Skeletal muscle tissue (tissue), 4 donors: ENCODE results near the gene RRP1. TPM values are rescaled to one million over a fixed set of nuclear protein-coding genes. Genes with fewer than 3 reads are reported as not detected.
A peak's percentile ranks its signal among the peaks of the same experiment; 100 is the strongest.

Experiments
- H3K27ac ChIP-seq: one replicate; pipeline ENCODE4 v1.7.0; 2013; ENCODE audit warnings: mild to moderate bottlenecking, low read depth, low read length, inconsistent platforms
- H3K27me3 ChIP-seq, 3 donors: one replicate each; pipeline ENCODE4 v1.7.0; 2013; ENCODE audit warnings: low read length in 3 of 3; ENCODE audit not compliant: control insufficient read depth in 3 of 3, insufficient read depth in 3 of 3
- H3K36me3 ChIP-seq, 3 donors: one replicate each; pipeline ENCODE4 v1.7.0; 2013; ENCODE audit warnings: low read length in 3 of 3; ENCODE audit not compliant: control insufficient read depth in 3 of 3, insufficient read depth in 3 of 3
- H3K4me1 ChIP-seq, 3 donors: one replicate each; pipeline ENCODE4 v1.7.0; 2013; ENCODE audit warnings: low read length in 3 of 3, mild to moderate bottlenecking in 3 of 3; ENCODE audit not compliant: control insufficient read depth in 3 of 3, insufficient read depth in 3 of 3
- H3K4me3 ChIP-seq, 3 donors: one replicate each; pipeline ENCODE4 v1.7.0; 2013; ENCODE audit warnings: low read length in 3 of 3
- H3K9ac ChIP-seq, 3 donors: one replicate each; pipeline ENCODE4 v1.7.0; 2013; ENCODE audit warnings: low read length in 3 of 3, mild to moderate bottlenecking in 3 of 3, moderate library complexity in 2 of 3, low read depth in 1 of 3
- H3K9me3 ChIP-seq, 3 donors: one replicate each; pipeline ENCODE4 v1.7.0; 2013; ENCODE audit warnings: low read length in 3 of 3; ENCODE audit not compliant: control insufficient read depth in 3 of 3
- total RNA-seq: library from RNA; depleted of rRNA; stranded (reverse); fragments of >200 nt; gene quantifications from one replicate; pipeline ENCODE4 v1.2.3, GENCODE V29; 2014
- donor health status: Osteomylitis.

Gene RRP1
- total RNA-seq, 1 donor from 2014 or later, result 10.4 TPM

DNA sequence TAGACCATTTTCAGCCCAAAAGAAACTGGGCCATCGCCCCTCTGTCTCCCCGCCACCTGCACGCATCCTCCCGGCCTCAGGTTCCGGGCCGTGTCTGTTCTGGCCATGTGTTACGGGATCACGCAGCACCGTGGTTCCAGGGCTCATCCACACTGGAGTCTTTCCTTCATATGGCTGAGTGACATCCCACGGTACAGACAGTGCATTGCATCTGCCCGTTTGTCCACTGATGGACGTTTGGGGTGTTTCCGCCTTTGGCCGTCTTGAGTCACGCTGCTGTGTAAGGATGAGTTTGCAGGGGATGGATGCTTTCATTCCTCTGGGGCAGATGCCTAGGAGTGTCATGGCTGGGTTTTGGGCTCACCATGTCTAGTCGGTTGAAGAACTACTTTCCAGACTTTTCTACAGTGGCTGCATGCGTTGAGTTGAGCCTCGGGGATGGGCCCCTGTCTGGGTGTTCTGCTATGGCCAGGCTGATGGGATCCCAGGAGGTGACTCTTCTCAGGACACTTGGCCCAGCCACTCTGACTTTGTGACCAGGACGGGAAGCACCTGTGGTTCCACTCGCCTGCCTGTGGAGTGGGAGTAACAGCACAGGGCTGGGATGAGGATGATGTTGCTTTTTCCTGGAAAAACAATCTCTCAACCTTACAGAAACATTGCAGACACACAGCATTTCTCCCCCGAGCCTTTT, 16.8 kb downstream of the RRP1 start:
- H3K27me3 ChIP-seq, result no peaks in the 10 kb centered on the region
- peaks cover 7 to 11% (median 8%) of the 10 kb centered on the region in 3 donors for H3K4me1 ChIP-seq

DNA sequence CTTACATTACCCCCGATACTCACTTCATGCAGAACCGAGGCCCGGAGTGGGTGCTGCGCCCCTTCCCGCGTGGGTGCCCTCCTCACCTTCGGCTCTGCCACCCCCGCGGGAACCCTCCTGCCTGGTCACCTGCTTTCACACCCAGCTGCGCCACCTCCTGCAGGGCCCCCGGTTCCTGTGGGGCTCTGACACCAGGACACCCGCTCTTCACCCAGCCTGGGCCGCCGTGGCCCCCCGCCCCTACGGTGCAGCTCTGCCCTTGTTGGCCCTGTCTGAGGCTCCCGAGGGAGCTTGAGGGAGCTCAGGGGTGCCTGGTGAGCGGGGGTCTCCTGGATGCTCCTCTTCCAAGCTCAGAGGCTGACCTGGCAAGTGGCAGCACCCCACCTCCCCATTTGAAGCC, 19.0 kb downstream of the RRP1 start:
- Histone ChIP-seq H3K27ac (no peak overlapping the region), H3K4me1 (peaks cover 19 to 24% (median 23%) of the 10 kb centered on the region in 3 donors), H3K9ac (no peak overlapping the region), H3K27me3 (no peaks in the 10 kb centered on the region), H3K36me3 (peaks cover 3 to 19% (median 6%) of the 10 kb centered on the region in 3 donors), H3K9me3 (no peaks in the 10 kb centered on the region), H3K4me3 (no peak overlapping the region)

More for the DNA sequence above, 16.8 kb downstream of the RRP1 start:
- no peak overlapping the region for H3K4me3 ChIP-seq
- no peak overlapping the region for H3K27ac ChIP-seq
- H3K9me3 ChIP-seq, result no peaks in the 10 kb centered on the region
- no peak overlapping the region for H3K9ac ChIP-seq
- H3K36me3 ChIP-seq, result peaks cover 23 to 41% (median 26%) of the 10 kb centered on the region in 3 donors

- no peak overlapping the region for H3K4me3 ChIP-seq
- no peak overlapping the region for H3K9ac ChIP-seq
- H3K36me3 ChIP-seq, result peaks cover 0 to 15% (median 4%) of the 10 kb centered on the region in 3 donors
- H3K27ac ChIP-seq, result no peak overlapping the region
- H3K27me3 ChIP-seq, result no peaks in the 10 kb centered on the region
- H3K4me1 ChIP-seq, result peaks cover 19 to 24% (median 23%) of the 10 kb centered on the region in 3 donors
- H3K9me3 ChIP-seq, result no peaks in the 10 kb centered on the region
Observed at GRCh38 chr21:43808832-43809251, 19.5 kb downstream of the RRP1 start.

DNA sequence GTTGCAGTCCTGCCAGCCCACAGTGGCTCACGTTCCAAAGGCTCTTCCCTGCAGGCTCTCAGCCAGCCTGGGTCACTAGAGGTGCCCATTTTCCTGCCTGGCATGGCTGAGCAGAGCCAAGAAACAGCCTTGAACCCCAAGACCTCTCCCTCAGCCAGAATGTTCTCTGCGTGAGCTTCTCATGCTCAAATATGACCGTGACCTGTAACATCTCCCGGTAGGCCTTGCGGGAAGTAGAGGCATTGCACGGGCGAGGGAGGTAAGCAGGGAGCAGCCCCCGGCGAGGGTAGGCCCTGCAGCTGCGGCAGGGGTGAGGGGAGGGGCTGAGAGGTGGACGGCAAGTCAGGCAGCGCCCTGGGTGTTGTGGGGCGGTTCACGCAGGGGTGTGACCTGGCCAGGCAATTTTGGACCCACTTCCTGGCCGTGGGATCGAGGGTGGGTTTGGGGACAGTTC, 20.0 kb downstream of the RRP1 start:
- Histone ChIP-seq H3K4me1 (peaks cover 19 to 24% (median 23%) of the 10 kb centered on the region in 3 donors), H3K27ac (no peak overlapping the region), H3K4me3 (no peak overlapping the region), H3K27me3 (no peaks in the 10 kb centered on the region), H3K9me3 (no peaks in the 10 kb centered on the region), H3K36me3 (peaks cover 0 to 10% (median under 1%) of the 10 kb centered on the region in 3 donors), H3K9ac (no peak overlapping the region)

- Histone ChIP-seq H3K4me3 (no peak overlapping the region), H3K36me3 (peaks cover 0 to 7% (median 0%) of the 10 kb centered on the region in 3 donors), H3K9me3 (no peaks in the 10 kb centered on the region), H3K27me3 (no peaks in the 10 kb centered on the region), H3K27ac (no peak overlapping the region), H3K9ac (peak overlapping the region in 1 of 3 donors; percentile 3), H3K4me1 (peaks cover 19 to 24% (median 23%) of the 10 kb centered on the region in 3 donors)
Observed at GRCh38 chr21:43809853-43810504, 20.6 kb downstream of the RRP1 start.

DNA sequence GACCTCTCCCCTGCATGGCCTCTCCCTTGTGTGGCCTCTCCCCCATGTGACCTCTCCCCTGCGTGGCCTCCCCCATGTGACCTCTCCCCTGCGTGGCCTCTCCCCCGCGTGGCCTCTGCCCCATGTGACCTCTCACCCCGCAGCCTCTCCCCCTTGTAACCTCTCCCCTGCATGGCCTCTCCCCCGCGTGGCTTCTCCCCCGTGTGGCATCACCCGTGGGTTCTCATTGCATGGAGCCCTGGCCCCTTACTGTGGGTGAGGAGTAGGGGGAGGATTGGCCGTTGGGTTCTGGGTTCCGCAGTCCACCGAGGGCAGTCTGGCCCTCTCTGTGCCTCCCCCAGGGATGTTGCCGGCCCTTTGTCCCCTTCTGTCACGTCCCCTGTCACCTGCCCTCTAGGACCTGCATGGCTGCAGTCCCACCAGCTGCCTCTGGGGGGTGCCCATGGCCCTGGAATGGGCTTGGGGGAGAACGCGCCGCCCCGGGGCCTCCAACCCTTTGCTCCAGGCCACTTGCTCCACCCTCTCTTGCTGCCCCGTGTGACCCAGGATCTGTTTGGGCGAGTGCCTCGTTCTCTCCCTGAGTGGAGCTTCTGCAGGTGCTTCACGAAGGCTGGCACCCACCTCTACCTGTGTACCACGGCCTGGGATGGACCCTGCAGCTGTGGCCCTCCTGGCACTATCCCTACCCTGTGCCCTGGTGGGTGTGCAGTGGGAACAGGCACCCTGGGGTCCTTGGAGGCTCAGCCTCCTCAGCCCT, 21.3 kb downstream of the RRP1 start:
- Histone ChIP-seq H3K27ac (no peak overlapping the region), H3K27me3 (no peaks in the 10 kb centered on the region), H3K4me3 (peak overlapping the region in 1 of 3 donors; percentile 29), H3K9ac (peak overlapping the region in 1 of 3 donors; percentile 64), H3K36me3 (peaks cover 0 to 7% (median 0%) of the 10 kb centered on the region in 3 donors), H3K9me3 (no peaks in the 10 kb centered on the region), H3K4me1 (peaks cover 19 to 24% (median 23%) of the 10 kb centered on the region in 3 donors)

DNA sequence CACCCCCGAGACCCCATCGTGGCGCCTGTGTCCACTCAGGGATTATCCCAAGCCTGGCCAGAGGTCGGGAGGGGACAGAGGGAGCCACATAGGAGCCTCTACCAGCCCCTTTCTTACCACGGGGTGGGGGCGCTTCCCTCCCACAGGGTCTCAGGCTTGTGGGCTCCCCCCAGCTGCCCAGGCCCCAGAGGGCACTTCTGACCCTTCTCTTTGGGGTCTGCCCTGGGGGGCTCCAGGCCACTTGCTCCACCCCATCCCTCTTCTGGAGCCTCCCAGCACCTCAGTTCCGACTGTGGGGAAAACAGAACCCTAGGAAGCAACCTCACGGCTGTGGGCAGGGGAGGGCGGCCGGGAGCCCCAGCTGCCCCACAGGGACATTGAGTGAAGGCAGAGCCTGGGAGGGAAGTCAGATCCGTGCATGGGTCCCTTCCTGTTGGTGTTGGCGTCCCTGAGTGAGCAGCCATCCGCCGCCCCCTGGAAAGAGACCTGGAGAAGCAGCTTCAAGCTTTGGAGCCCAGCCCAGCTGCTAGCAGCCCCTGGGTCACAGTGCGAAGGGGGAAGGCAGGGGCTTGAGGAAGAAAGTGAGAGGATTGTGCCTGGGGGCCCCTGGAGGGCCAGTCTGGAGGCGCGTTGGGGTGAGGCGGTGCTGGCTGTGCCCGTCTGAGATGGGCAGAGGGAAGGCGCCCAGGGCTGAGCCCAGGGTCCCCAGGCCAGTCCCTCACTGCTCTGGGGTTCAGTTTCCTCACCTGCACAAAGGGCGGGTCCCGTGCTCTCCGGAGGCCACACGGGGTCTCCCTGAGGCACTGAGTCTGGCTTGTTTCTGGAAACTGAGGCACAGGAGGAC, 22.1 kb downstream of the RRP1 start:
- Histone ChIP-seq H3K4me1 (peaks cover 19 to 24% (median 23%) of the 10 kb centered on the region in 3 donors), H3K27me3 (no peaks in the 10 kb centered on the region), H3K27ac (no peak overlapping the region), H3K9ac (peak overlapping the region in 1 of 3 donors; percentile 64), H3K4me3 (peak overlapping the region in 2 of 3 donors; percentile 48 to 61), H3K9me3 (no peaks in the 10 kb centered on the region), H3K36me3 (no peaks in the 10 kb centered on the region)

- Histone ChIP-seq H3K4me3 (peak overlapping the region; percentile 14 to 61 (median 48)), H3K9ac (peak overlapping the region in 2 of 3 donors; percentile 43 to 64), H3K27me3 (no peaks in the 10 kb centered on the region), H3K27ac (no peak overlapping the region), H3K4me1 (peaks cover 19 to 24% (median 23%) of the 10 kb centered on the region in 3 donors), H3K9me3 (no peaks in the 10 kb centered on the region), H3K36me3 (no peaks in the 10 kb centered on the region)
Observed at GRCh38 chr21:43812139-43812821, 22.9 kb downstream of the RRP1 start.
